Measurements from ENCODE around the gene HS2ST1.

HS2ST1 gene

DNA sequence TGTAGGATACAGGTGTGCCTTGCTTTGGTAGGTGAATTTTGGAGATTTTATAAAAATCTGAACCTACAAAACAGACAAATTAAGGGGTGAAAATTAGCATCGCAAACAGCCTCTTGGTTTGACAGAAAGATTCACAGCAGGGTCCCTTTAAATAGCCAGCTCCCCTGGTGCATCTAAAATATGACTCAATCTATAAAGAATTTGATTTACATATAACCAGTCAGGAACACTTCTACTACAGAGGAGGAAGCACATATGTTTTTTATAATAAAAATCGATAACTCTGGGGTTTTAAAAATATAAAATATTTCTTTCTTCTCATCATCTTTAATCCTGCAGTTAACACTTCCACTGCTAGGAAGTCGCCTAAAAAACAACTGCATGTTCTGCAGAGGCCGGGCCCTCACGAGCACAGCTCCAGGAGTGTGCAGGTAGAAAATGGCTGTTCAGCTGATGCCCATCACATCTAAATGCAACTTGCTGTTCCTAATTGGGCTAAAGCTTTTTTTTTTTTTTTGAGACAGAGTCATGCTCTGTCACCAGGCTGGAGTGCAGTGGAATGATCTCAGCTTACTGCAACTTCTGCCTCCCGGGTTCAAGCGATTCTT is 203.4 kb downstream of the HS2ST1 start:
- DNase-seq = no peak

DNA sequence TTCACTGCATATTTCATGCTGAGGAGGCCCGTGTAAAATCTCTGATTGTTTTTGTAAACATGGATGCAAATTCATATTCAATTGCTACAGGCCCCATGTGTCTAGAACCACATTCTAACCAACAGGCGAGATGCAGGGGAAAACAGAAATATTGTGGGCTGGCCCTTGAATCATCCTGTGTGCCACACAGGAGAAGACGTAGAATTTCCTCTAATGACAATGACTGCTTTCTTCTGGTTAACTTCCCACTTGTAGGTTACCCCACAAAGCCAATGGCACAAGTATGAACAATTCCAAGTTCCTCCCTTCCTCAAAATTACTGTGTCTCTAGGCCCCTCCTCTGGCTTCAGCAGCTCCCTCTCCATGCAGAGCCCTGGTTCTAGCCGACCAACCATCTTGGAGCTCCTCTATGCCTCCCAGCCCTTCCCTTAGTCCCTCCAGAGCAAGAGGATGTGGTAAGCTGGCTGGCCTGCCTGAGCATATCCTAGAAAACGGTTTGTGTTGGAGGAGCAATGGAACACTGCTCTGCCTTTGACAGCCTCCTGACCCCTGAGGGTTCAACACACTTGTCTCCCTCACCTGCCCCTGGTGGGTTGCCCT is 205.2 kb downstream of the HS2ST1 start:
- DNase-seq = no peak

DNA sequence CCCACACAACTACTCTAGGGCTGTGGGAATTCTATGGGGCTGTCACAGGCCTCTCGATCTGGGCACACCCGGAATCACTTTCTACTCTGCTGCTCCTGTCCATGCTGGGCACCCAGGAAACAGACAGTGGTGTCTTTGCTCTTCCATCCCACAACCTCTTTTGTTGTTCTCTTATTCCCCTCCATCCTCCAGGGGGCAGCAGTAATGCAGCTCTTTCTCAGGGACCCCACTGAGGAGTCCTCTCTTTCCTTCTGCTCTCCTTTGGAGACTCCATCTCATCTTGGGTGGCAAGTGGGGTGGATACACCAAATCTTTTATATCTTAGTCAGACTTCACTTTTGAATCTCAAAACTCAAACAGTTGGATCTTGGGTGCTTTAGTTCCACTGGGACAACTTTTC is 206.3 kb downstream of the HS2ST1 start:
- no peak for DNase-seq

GRCh38 chr1:87121711-87122163 is 207.3 kb downstream of the HS2ST1 start:
- no peak for DNase-seq

GRCh38 chr1:87122243-87122642 is 207.8 kb downstream of the HS2ST1 start:
- no peak for DNase-seq

DNA sequence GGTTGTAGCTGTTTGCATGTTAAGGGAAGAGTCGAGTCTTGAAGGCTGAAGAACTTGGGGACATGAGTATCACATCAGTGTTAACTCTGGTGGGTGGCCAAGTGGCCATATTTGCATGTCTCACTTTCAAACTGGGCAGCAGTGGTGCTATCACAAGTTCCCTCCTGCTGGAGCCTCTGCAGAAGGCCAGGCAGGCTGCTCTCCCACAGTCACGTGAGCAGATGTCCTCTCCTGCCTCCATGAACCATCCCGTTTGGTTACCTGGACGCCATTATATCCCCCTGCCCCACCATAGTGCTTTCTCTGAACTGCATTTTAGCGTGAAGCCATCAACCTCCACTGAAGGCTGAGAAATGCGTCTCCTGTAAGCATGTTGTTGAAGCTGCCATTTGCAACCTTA is 209.2 kb downstream of the HS2ST1 start:
- DNase-seq = no peak

- DNase-seq = no peak
These were observed 212.6 kb downstream of the HS2ST1 start for GRCh38 chr1:87126886-87127505.

GRCh38 chr1:87127581-87127980 is 213.1 kb downstream of the HS2ST1 start:
- no peak for DNase-seq

DNA sequence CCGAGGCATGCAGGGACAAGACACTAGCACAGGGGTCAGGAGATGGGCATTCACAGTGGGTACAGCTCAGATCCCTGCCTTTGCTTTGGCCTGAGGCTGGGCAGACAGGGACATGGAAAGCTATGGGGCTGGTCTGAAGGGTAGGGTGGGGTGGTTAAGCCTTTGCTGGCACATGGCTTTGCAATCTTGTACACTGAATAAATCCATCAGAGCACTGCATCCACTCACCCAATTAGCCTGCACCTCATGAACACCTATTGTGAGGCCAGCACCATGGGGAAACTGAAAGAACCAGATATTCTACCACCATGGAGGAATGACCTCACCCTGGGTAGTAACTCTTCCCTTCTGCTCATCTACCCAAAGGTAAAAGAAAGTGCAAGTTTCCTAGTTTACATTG is 214.6 kb downstream of the HS2ST1 start:
- no peak for DNase-seq

DNA sequence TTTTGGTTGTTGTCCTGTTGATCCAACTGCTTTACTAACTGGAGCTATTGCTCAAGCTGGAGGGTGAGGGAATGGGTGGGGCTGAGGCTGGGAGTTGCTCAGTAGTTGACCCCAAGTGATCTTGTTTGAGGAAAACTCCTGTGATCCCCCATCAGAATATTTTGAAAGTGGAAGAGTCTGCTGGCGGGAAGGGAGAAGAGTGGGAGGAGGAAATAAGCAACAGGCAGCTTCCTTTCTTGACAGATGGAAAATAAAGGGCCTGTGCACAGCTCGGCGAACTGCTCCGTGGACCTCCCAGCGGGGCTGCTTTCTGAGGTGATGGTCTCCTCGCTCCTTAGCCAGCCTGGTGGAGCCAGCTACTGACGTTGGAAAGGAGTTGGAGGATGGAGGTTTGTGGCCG is 215.2 kb downstream of the HS2ST1 start:
- DNase-seq = no peak

GRCh38 chr1:87130438-87130837 is 216.0 kb downstream of the HS2ST1 start:
- DNase-seq = no peak

DNA sequence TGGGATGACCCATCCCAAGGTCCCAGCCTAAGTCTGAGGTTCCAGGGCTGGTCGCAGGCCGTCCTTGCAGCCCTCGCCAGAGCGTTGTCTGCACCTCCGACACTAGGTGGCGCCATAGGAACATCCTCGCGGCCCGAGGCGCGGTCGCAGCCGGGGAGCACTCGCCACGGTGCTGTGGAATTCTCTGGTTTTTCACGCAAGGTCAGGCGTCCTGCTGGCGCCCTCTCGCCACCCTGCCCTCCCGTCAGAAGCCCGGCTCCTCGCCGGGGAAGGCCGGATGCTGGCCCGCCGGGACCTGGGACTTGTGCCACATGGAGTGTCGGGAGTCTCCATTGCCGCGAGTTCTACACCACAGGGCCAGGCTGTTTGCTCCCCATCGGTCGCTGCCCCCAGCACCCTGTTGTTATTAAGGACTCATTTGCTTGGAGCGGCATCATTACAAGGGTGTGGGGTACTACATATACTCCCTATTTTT is 217.4 kb downstream of the HS2ST1 start:
- peak; percentile 96 for DNase-seq

GRCh38 chr1:87132284-87132870 is 217.9 kb downstream of the HS2ST1 start:
- peak; percentile 54 for DNase-seq

DNA sequence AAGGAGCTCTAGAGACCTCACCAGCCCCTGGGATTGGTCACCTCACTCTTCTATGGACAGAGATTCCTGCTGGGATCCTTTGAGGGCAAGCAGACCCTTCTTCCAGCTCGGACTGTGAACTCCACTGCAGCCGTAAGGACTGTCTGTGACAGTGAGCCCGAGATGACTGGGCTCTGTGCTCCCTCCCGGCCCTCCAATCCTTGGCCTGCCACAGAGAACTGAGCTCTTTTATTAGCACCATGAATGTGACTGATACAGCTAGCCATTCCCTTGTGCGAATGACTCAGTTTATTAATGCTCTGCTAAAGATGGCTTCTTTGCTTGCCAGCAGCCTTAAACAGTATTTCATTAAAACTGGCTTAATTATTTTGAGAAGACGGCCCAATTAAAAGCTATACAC is 219.6 kb downstream of the HS2ST1 start:
- no peak for DNase-seq

- DNase-seq = no peak
These were observed 220.3 kb downstream of the HS2ST1 start for GRCh38 chr1:87134625-87135328.

DNA sequence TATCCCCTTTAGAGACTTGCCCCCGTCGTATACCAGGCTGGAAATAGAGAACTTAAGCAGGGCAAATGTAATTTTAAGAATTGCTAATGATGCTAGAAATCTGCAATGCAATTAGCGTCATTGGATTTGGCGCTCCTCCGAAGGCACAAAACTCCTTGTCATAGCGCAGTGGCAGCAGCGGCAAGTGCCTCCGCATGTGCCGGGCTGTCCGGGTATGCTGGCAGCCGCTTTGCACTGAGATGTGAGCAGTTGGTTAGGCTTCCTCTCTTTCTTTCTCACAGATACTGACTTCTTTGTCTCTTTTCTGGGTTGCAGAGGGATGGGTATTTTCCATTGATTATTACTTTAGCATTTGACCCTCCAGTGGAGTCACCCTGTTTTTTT is 220.9 kb downstream of the HS2ST1 start:
- DNase-seq = no peak

GRCh38 chr1:87136607-87137341 is 222.3 kb downstream of the HS2ST1 start:
- DNase-seq = no peak

- DNase-seq = no peak
These were observed 222.9 kb downstream of the HS2ST1 start for GRCh38 chr1:87137342-87137739.

DNA sequence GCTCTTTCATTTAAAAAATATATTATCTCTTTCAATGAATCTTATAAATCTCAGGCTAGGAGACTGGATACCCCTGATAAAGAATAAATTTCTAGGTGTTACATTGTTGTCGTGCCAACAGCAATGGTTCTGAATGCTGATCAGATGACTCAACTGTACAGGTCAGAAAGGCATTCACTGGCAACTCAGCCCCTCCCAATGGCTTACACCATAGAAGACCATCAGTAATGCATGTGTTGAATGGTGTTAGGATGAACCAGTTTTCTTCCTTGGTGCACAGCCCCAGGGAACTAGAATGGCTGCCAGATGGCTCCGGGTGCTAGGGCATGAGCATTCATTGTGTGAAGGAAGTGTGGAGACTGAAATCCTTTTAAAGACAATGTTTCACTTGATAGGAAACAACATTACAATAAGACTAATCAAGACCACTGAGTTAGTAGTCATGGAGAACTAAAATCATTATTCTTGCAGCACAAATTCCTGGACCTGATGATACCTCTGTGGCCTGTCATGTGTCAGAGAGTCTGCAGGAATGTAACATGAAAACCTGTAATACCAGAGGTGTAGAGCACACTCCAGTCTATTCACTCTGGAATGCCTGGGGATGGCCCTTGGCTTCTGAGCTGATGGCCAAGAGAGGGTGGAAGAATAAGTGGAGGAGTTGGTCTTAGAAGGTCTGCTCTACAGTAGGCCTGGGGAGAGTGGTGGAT is 226.6 kb downstream of the HS2ST1 start:
- DNase-seq = no peak

DNA sequence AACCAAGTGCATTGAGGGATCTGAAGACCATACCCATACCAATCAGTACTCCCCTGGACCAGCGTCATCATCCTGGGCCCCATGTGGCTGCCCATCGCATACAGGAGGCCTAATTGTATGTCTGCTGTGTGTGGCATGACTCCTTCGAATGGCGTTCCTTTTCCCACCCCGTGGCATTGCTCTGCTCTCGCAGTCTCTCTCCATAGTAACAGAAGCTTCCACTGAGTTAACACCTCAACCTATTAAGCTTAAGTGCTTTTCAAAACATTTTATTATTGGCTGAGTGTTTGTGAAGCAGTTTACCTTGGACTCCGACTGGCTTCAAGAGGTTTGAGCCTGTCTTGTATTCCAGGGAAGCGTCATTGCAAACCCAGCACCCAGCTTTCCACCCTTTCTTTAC is 227.1 kb downstream of the HS2ST1 start:
- no peak for DNase-seq

- DNase-seq = no peak
These were observed 229.1 kb downstream of the HS2ST1 start for GRCh38 chr1:87143413-87144135.

Measured in eye (tissue), 1 donor.